Endodermal cell (in vitro differentiated cells): Measurements from ENCODE around the gene TUBB6. TPM values are rescaled to one million over a fixed set of nuclear protein-coding genes. Genes with fewer than 3 reads are reported as not detected.
A peak's percentile ranks its signal among the peaks of the same experiment; 100 is the strongest.

Source experiments
- DNase-seq: peaks from one replicate; pipeline ENCODE4 v3.0.0-alpha.2; 2017
- H3K27ac ChIP-seq: 2 replicates; pipeline ENCODE4 v1.5.1; 2013; ENCODE audit warnings: mild to moderate bottlenecking, low read depth, low read length, moderate library complexity
- H3K27me3 ChIP-seq: 2 replicates; pipeline ENCODE4 v1.6.1; 2013; ENCODE audit warnings: mild to moderate bottlenecking, low read length, moderate library complexity; ENCODE audit not compliant: insufficient read depth, control insufficient read depth, poor library complexity, severe bottlenecking
- H3K36me3 ChIP-seq: 2 replicates; pipeline ENCODE4 v1.7.0; 2013; ENCODE audit warnings: mild to moderate bottlenecking, low read length, moderate library complexity; ENCODE audit not compliant: control insufficient read depth, insufficient read depth
- H3K4me1 ChIP-seq: one replicate; pipeline ENCODE4 v1.7.0; 2013; ENCODE audit warnings: low read length; ENCODE audit not compliant: control insufficient read depth, insufficient read depth
- H3K4me3 ChIP-seq: 2 replicates; pipeline ENCODE4 v1.5.1; 2013; ENCODE audit warnings: mild to moderate bottlenecking, low read length, moderate library complexity
- H3K9ac ChIP-seq: 2 replicates; pipeline ENCODE4 v1.6.1; 2013; ENCODE audit warnings: mild to moderate bottlenecking, low read length, moderate library complexity; ENCODE audit not compliant: poor library complexity, severe bottlenecking; ENCODE audit errors: extremely low read depth
- H3K9me3 ChIP-seq: 2 replicates; pipeline ENCODE4 v1.6.1; 2013; ENCODE audit warnings: mild to moderate bottlenecking, low read length, moderate library complexity; ENCODE audit not compliant: control insufficient read depth
- H3K27ac Mint-ChIP-seq: 2 replicates; pipeline ENCODE4 v1.8.0; 2020; ENCODE audit warnings: mixed read lengths
- H3K27me3 Mint-ChIP-seq: 2 replicates; pipeline ENCODE4 v1.8.0; 2021; ENCODE audit warnings: mild to moderate bottlenecking, mixed read lengths; ENCODE audit not compliant: insufficient read depth
- H3K36me3 Mint-ChIP-seq: 2 replicates; pipeline ENCODE4 v1.8.0; 2020; ENCODE audit warnings: low read depth, mixed read lengths
- H3K4me1 Mint-ChIP-seq: 2 replicates; pipeline ENCODE4 v1.8.0; 2020; ENCODE audit warnings: mixed read lengths
- H3K4me3 Mint-ChIP-seq: 2 replicates; pipeline ENCODE4 v1.8.0; 2020; ENCODE audit warnings: mild to moderate bottlenecking, moderate library complexity, mixed read lengths
- H3K9me3 Mint-ChIP-seq: 2 replicates; pipeline ENCODE4 v1.8.0; 2020; ENCODE audit warnings: mild to moderate bottlenecking, mixed read lengths
- CTCF ChIP-seq: fragments of 200-600 bp; sonication (generic); conservative IDR thresholded peaks from 2 replicates; pipeline ENCODE4 v1.5.0; 2021; ENCODE audit warnings: antibody characterized with exemption, mild to moderate bottlenecking
- WGBS, 2 experiments: methylation state at CpG; one replicate each; pipeline versions ENCODE4 v1.1.5 to v1.1.7; 2013; ENCODE audit warnings: missing lambda C conversion rate in 2 of 2, mixed read lengths in 1 of 2; ENCODE audit not compliant: insufficient coverage in 1 of 2, insufficient read length in 1 of 2; 5-methylcytosine and 5-hydroxymethylcytosine counted together
- total RNA-seq, 2 donors: library from RNA; stranded (reverse); fragmentation: NEBNext Ultra II Directional in 1 of 2; extraction: Animal tissue kit (Norgen Biotek cat#: 25700) in 1 of 2; gene quantifications; 2 replicates in 1 of 2; 3 replicates in 1 of 2; pipeline ENCODE4 v1.2.1, GENCODE V29; 2021

The TUBB6 gene
- total RNA-seq, 2 donors from 2014 or later = 33.0 to 45.4 TPM

- TF ChIP-seq CTCF = no peak
- no peak overlapping the region for H3K4me3 Mint-ChIP-seq
- peaks cover 44% of the 10 kb centered on the region for H3K27me3 Mint-ChIP-seq
- DNase-seq = no peak
- H3K27ac Mint-ChIP-seq = no peak overlapping the region
- WGBS, 2 experiments = 88% methylated on average over 8 of the region's 8 CpGs; no CpG with 5 or more reads in 1 of the 2 experiments
- no peaks in the 10 kb centered on the region for H3K9me3 ChIP-seq
- H3K36me3 Mint-ChIP-seq = no peaks in the 10 kb centered on the region
- H3K27me3 ChIP-seq = peaks cover 2% of the 10 kb centered on the region
- no peak overlapping the region for H3K9ac ChIP-seq
- no peaks in the 10 kb centered on the region for H3K4me1 ChIP-seq
- H3K4me1 Mint-ChIP-seq = no peaks in the 10 kb centered on the region
- no peaks in the 10 kb centered on the region for H3K9me3 Mint-ChIP-seq
- no peaks in the 10 kb centered on the region for H3K36me3 ChIP-seq
- H3K27ac ChIP-seq = no peak overlapping the region
- no peak overlapping the region for H3K4me3 ChIP-seq
These were observed 45.3 kb upstream of the TUBB6 start for GRCh38 chr18:12262748-12263147.

- no peaks in the 10 kb centered on the region for H3K9me3 ChIP-seq
- peaks cover 29% of the 10 kb centered on the region for H3K27me3 Mint-ChIP-seq
- no peaks in the 10 kb centered on the region for H3K4me1 Mint-ChIP-seq
- no peaks in the 10 kb centered on the region for H3K27me3 ChIP-seq
- DNase-seq = no peak
- no peak overlapping the region for H3K4me3 Mint-ChIP-seq
- H3K9ac ChIP-seq = no peak overlapping the region
- WGBS, 2 experiments = 83 to 87% methylated on average over 1 of the region's 2 CpGs
- H3K27ac Mint-ChIP-seq = no peak overlapping the region
- no peak for TF ChIP-seq CTCF
- no peaks in the 10 kb centered on the region for H3K9me3 Mint-ChIP-seq
- no peaks in the 10 kb centered on the region for H3K4me1 ChIP-seq
- no peak overlapping the region for H3K27ac ChIP-seq
- H3K36me3 Mint-ChIP-seq = no peaks in the 10 kb centered on the region
- no peaks in the 10 kb centered on the region for H3K36me3 ChIP-seq
- H3K4me3 ChIP-seq = no peak overlapping the region
These were observed 43.2 kb upstream of the TUBB6 start for GRCh38 chr18:12264864-12265263.

GRCh38 chr18:12271376-12272235, 36.4 kb upstream of the TUBB6 start:
- Mint-ChIP-seq H3K27ac (peak overlapping the region; percentile 77), H3K27me3 (no peaks in the 10 kb centered on the region), H3K4me3 (peak overlapping the region; percentile 65), H3K36me3 (no peaks in the 10 kb centered on the region), H3K9me3 (no peaks in the 10 kb centered on the region), H3K4me1 (no peaks in the 10 kb centered on the region)
- no peaks in the 10 kb centered on the region for H3K4me1 ChIP-seq
- no peak overlapping the region for H3K9ac ChIP-seq
- no peaks in the 10 kb centered on the region for H3K27me3 ChIP-seq
- no peaks in the 10 kb centered on the region for H3K9me3 ChIP-seq
- DNase-seq = peak; percentile 93
- H3K27ac ChIP-seq = no peak overlapping the region
- WGBS, 2 experiments = 20 to 30% methylated on average over 29 to 46 of the region's 51 CpGs
- peak; percentile 89 for TF ChIP-seq CTCF
- no peaks in the 10 kb centered on the region for H3K36me3 ChIP-seq
- peak overlapping the region; percentile 82 for H3K4me3 ChIP-seq
